HG03196 (cell line): ENCODE results near the gene ABHD1.

Source experiments
- ATAC-seq: cut with Tn5 transposase; IDR thresholded peaks from one replicate; pipeline ENCODE4 v1.9.1; 2021; ENCODE audit not compliant: unreplicated experiment

Gene ABHD1

DNA sequence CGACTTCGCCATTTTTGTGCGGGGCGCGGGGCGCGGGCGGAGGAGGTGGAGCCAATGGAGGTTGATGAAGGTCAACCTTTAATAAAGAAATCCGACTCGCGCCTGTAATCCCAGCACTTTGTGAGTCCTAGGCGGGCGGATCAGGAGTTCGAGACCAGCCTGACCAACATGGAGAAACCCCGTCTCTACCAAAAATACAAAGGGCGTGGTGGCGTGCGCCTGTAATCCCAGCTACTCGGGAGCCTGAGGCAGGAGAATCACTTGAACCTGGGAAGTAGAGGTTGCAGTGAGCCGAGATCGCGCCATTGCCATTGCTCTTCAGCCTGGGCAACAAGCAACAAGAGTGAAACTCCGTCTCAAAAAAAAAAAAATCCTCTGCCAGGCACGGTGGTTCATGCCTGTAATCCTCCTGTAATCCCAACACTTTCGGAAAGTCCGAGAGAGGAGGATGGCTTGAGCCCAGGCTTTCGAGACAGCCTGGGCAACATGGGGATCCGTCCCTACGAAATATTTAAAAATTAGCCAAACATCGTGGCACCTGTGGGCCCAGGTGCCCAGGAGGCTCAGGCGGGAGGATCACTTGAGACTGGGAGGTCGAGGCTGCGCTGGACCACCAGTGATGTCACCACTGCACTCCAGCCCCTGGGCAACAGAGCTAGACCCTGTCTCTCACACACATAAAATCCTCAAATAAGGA is 11.3 kb downstream of the ABHD1 start:
- no peak for ATAC-seq

DNA sequence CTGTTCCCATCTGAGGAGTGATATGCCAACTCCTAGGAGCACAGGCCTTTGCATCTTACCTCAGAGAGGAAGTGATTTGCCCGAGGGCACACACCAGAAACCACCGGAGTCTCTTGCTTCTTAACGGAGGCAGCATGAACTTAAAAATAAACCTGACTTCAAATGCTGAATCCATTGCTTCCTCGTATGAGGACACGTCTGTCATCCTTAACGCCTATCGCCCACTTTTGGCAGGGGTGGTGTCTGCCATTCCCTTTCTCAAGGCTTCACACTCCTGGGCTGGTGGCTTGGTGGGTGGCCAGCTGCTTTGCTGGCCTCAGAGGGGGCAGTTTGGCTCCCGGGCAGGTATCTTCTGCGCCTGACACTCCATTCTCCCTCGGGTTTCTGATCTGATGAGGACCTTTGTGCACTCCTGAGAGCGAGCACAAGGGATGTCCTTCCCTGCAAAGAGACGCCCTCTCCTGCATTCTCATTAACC is 11.9 kb downstream of the ABHD1 start:
- no peak for ATAC-seq

DNA sequence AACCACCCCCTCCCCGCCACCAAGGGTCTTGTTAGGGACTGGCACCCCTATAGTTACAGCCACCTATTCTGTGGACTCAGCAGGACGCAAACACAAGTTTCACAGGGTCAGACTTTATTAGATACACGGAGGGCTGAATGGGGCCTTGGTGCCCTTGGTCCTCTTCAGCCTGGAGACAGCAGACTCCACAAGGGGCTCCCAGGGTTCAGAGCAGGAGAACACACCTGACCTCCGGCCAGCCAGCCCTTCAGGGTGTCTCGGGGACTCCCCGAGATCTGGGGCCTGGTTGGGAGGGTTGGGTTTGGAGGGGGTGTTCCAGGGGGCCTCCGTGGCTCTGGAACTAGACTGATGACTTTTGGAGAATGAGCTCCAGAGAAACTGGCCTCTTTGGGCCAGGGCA is 13.1 kb downstream of the ABHD1 start:
- no peak for ATAC-seq

DNA sequence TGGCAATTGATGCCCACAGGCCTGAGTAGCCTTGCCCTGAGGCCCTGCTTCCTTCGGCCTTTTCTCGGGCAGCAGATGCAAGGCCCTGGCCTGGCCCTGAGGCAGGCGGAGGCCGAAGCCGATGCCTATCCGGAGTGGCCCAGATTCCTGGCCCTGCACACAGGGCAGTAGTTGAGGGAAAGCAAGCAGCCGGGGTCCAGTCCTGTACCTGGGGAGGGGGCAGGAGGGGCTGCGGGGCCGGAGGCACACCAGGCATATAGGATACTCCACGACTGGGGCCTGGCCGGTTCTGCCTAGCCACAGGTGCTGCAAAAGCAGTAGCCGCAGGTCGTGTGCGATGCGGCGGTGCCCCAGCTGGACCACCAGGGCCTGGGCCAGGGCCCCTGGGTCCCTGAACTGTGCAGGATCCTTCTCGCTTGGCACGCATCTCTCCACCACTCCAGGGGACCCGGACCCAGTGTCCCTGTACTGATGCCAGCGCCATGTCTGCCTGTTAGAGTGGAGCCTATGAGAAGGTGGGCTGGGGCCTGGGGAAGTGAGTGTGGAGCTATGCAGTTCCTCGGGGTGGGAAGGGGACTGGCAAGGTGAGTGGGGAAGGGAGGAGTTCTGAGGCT is 13.8 kb downstream of the ABHD1 start:
- no peak for ATAC-seq

DNA sequence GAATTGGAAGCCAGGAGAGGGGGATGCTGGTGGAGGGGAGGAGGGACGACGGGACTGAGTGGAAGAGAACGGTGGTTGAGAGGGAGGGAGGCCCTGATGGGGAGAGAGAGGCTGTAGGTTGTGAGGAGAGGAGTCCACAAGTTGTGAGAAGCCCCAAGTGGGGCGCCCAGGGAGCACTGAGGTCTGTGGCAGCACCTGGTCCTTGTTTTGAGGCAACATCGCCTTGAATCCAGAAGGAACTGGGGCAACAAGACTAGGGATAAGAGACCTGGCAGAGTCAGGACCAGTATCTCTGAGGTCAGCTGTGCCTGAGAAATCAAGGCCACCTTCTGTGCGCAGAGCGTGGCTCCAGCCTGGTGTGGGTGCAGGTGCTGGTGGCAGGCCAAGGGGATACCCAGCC is 14.5 kb downstream of the ABHD1 start:
- ATAC-seq: no peak

DNA sequence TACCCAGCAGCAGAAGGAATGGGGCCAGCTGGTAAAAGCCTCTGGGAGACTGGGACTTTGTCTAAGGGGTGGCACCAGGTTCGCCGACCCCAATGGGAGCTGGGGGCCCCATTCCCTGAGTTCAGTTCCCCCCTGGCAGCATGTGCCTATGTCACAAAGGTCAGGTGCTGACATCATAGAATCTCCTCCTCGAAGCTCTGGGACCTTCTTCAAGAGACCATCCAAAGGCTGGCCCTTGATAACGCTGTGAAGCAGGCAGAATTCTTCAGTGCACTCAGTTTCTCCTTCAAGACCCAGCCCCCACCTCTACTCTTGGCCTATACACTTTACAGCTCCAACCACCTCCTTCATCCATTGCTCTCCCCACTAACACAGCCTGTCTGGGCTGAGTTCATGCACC is 15.7 kb downstream of the ABHD1 start, which contains the start of gene PRR30:
Gene PRR30, minus strand, starts transcription at position 101 of the 400 bp plus-strand sequence. CDS start 1,081 bp downstream, outside the sequence.
- no peak for ATAC-seq

DNA sequence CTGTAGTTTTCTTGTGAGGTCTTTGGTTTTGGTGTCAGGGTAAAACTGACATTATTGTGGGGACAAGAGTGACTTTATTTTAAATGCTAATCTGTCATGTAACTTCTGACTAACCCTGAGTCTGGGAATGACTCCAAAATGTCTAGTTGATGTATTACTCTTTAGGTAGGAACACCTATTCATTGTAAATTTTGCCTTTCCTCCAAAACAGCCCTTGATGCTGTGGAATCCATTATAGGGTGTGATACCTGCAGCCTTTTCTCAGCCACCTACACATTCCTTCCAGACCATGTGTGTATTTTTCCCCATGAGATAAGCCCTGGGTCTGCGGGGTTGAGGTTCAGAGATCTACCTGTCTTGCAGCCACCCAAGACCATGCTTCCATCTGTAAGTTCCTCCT is 19.7 kb downstream of the ABHD1 start:
- ATAC-seq: no peak

DNA sequence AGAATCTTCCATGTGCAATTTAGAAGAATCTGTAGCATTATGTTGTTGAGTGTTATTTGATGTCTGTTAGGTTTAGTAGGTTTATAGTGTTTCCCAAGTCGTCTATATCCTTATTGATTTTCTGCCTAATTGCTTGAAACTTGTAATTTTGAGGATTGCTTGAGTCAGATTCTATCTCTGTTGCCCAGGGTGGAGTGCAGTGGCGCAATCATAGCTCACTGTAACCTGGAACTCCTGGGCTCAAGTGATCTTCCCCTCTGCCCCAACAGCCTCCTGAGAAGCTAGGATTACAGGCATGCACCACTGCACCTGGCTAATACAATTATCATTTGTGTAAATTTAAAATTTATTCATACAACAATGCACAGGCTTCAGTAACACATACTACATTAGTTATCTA is 22.1 kb downstream of the ABHD1 start:
- no peak for ATAC-seq

DNA sequence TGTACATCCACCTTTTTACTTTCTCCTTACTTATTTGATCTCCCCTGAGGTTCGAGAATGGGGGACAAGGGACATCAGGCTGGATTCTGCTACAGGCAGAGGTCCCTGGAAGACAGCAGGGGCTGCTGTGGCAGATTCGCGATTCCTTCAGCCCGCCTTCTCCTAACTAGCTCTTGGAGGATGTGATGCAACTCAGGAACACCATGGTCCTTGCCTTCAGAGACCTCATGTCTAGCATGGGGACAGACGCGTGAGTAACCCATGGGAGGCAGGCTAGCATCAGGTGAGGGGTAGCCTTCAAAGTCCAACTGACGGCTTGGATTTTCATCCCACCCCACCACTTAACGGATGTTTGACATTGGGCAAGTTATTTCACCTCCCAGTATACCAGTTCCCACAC is 24.3 kb downstream of the ABHD1 start:
- ATAC-seq: no peak

DNA sequence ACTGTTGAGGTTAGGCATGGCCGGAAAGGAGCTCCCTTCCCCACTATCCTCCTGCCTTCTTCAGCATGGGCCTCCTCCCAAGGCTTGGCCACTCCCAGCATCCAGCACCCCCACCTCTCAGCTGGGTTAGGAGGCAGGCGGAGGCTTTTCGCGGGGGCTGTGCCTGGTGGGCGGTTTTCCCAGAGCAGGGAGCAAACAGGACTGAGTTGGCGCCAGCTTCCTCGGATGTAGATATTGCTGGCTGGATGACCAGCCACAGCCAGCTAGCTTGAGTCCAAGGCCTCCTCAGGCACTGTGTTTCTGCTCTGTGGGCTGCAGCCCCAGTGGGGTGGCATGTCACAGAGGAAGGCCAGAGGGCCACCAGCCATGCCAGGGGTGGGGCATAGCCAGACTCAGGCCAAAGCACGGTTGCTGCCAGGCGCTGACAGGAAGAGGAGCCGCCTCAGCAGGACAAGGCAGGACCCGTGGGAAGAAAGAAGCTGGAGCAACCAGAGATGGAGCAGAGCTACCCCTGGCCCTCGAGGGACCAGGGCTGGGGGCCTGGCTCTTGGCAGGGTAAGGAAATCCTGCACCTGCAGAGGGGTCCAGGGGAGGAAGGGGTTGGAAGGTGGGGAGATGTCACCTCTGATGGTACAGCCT is 25.3 kb downstream of the ABHD1 start, which contains the start of gene TCF23:
Gene TCF23, plus strand, starts transcription at position 204 of the 639 bp plus-strand sequence. Its CDS starts 130 bp downstream, at position 334.
- no peak for ATAC-seq

DNA sequence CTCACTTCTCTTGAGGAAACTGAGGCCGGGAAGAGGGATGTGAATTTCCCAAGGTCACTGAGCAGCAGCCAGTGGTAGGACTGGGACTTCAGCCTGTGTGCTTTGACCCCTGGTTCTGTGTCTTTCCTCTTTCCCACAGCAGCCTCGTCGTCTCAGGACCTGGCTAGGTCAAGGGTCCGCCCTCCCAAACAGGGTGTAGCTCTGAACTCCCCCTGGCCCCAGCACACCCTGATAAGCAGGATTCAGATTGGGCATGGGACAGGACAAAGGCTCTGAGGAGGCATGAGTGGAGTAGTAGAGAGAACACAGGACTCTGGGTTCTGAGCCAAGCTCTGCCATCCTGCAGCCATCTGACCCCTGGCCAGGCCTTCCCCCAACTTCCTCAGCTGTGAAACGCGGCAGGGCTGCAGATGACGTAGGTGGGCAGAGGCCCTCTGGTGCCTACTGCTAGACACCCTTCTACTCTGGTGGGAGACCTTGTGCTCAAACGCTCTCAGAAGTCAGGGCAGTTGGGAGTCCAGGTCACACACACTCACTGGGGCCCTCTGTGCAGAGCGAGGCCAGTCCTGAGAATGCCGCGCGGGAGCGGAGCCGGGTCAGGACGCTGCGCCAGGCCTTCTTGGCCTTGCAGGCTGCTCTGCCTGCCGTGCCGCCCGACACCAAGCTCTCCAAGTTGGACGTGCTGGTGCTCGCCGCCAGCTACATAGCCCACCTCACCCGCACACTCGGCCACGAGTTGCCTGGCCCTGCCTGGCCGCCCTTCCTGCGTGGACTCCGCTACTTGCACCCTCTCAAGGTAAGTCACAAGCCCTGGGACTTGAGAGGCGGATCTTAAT is 26.2 kb downstream of the ABHD1 start:
- no peak for ATAC-seq

DNA sequence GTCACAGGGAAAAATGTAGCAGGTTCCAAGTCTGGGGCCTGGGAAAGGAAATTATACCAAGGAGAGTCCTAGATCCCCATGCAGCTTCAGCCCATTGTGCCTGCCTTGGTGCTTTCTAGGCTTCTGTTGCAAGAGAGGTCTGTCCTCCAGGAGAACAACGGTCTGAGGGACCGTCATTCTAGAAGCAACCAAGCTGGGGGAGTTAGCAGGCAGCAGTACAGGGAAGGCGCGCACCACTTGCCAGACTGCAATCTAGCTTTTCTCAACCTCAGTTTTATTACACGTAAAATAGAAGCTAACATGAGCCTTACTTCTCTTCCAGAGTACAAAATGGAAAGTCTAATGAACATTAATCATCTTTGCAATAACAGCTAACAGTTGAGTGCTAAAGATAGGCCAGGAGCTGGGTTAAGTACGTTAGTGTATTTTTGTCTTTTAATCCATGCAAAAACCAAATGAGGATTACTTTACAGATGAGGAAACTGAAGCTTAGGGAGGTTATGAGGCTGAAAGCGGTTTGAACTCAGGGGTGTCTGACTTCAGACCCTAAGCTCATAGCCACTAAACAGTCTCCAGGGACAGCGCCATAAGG is 27.1 kb downstream of the ABHD1 start:
- no peak for ATAC-seq

DNA sequence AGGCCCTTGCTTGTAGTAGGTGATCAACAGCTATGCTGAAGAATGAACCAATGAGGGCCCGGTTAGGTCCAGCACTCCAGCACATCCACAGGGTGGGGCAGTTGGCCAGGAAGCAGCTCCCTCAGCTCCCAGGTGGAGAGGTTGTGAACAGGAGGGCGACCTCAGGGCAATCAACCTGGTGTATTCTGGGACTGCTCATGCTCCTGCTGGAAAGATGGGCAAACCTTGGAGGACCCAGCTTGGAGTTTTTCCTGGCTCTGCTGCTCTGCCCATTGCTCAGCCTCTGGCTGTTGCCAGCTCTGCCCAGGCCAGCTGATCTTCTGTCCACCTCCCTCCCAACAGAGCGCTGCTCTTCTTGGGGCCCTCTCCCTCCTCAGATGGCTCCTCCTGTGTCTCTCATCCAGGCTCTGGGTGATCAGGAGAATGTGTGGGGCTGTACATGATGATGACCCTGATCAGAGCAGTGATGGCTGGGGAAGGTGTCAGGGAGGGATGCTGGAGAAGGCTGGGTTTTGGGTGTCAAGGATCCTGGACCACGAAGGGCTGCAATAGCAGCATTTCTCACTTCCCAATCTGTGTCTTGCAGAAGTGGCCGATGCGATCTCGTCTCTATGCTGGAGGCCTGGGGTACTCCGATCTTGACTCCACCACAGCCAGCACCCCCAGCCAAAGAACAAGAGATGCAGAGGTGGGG is 28.6 kb downstream of the ABHD1 start:
- no peak for ATAC-seq

DNA sequence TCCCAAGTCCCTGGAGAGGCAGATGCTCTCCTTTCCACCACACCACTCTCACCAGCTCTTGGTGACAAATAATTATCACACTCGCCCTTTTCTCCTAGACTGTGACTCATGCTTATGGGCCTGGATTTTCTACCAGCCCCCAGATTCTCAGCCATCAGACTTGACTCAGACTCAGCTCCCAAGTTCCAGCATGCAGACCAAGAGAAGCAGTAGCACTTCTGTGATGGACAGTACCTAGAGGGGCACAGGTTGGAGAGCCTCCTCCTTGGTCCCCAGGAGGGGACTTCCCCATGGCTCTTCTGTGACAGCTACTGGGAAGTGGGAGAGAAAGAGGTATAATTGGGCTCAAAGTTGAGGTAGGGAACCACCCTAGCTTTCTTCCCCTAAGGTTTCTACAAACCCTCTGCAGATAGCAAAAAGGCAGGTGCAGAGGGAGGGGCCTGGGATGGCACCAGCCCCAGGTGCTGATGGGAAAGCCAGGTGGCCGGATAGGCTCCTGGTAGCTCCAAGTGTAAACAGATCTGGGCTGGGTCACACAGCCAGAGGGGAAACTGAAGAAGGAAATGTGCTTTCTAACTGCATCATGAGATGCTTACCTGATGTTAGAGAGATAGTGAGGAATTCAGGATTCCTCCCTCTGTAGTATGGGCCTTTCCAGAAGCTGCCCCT is 29.3 kb downstream of the ABHD1 start:
- no peak for ATAC-seq

DNA sequence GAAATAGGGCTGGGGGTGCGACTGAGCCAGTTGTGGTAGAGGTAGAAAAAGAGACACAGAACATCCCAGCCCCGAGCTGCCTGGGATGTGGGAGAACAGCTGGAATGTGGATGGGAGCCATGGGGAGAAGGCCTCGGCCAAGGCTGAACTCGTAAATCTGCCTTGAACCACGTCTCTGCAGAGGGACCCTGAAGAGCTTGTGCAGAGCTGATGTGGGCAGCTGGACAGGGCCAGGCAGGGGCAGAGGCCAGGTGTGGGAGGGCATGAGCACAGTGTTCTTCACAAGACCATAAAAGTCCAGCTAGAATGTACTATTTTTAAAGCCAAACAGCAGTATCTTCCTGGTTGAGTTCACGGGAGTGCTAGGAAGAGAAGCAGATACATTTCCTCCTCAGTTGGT is 30.9 kb downstream of the ABHD1 start:
- ATAC-seq: no peak

DNA sequence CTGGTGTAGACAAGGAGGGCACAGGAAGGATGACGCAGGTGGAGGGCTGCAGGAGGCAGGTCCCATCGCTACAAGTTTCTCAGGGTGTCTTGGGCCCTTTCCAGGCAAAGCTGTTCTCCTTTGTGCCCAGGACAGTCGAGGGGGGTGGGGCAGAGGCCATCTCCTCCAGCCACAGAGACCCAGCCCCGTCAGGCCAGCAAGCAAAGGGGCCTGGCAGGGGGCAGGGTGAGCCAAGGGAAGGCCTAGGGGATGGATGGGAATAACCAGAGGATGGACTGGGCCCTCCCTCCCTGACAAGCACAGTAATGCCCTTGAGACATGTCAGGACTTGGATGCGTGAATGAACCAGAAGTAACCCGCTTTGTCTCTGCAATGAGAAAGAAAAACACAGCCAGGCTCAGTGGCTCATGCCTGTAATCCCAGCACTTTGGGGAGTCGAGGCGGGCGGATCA is 31.5 kb downstream of the ABHD1 start:
- no peak for ATAC-seq

DNA sequence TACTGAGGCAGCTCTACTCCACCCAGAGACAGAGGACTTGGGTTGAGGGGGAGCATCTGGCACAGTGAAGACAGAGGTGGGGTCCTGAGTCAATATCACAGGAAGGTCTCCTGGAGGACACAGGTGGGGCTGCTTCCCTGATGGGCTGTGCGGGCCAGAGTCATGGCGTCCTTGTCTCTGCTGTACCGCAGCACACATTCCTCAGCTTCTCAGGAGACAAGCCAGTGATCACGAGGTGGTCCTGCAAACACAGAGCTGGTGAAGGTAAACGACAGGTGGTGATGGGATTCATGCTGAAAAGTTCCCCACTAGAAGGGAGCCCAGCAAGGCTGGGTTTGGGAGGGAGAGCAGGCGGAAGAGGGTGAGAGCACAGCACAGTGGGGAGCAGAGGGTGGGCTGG is 34.9 kb downstream of the ABHD1 start:
- no peak for ATAC-seq

DNA sequence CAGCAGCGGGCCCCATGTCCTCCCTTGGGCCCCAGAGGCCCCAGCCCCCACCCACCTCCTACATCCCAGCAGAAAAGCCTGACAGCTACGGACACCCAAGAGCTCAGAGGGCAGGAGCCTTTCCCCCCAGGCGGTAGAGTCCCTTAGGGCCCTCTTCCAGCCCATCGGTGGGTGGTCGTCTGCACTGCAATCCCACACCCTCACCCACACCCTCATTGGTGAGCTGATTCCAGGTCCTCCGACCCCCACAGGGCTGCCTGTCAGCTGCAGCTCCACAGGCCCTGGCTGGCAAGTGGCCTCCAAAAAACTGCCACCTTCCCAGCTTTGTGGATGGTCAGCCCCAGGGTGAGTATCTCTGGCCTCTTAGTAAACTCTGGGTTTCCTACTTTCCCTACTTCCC is 35.7 kb downstream of the ABHD1 start:
- no peak for ATAC-seq

DNA sequence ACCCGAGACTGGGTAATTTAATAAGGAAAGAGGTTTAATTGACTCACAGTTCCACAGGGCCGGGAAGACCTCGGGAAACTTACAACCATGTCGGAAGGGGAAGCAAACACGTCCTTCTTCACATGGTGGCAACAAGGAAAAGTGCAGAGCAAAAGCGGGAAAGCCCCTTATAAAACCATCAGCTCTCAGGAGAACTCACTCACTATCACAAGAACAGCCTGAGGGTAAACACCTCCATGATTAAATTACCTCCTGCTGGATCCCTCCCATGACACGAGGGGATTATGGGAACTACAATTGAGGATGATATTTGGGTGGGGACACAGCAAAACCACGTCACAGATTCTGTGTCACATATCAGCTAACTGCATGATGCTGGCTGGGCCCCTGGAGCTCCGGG is 36.6 kb downstream of the ABHD1 start:
- no peak for ATAC-seq
